ENCODE data around the gene TMEM207.
"Not testable (repeated sequence)": the region's sequence is repeated elsewhere in the genome, so short reads cannot be mapped to it uniquely, and the experiment has no call there.

The TMEM207 gene

GRCh38 chr3:190449801-190450200 is at the start of gene TMEM207:
TSS of gene TMEM207 (minus strand) at chr3:190449901. CDS start at chr3:190449809, 92 bp downstream.
- no peak for DNase-seq

- DNase-seq = no peak
Observed at GRCh38 chr3:190499122-190499521, 49.4 kb upstream of the TMEM207 start.

- no peak for DNase-seq
Observed at GRCh38 chr3:190498293-190498692, 48.6 kb upstream of the TMEM207 start.

- DNase-seq = no peak
Observed at GRCh38 chr3:190497811-190498210, 48.1 kb upstream of the TMEM207 start.

GRCh38 chr3:190496859-190497258 is 47.2 kb upstream of the TMEM207 start:
- no peak for DNase-seq

GRCh38 chr3:190495796-190496195 is 46.1 kb upstream of the TMEM207 start:
- no peak for DNase-seq

GRCh38 chr3:190495354-190495753 is 45.7 kb upstream of the TMEM207 start:
- DNase-seq = no peak

- no peak for DNase-seq
Observed at GRCh38 chr3:190494907-190495306, 45.2 kb upstream of the TMEM207 start.

- DNase-seq = no peak
Observed at GRCh38 chr3:190492966-190493365, 43.3 kb upstream of the TMEM207 start.

- DNase-seq = no peak
Observed at GRCh38 chr3:190492129-190492528, 42.4 kb upstream of the TMEM207 start.

- DNase-seq = no peak
Observed at GRCh38 chr3:190491533-190492054, 41.9 kb upstream of the TMEM207 start.

GRCh38 chr3:190486908-190487607 is 37.4 kb upstream of the TMEM207 start:
- DNase-seq = no peak

- no peak for DNase-seq
Observed at GRCh38 chr3:190486533-190486864, 36.8 kb upstream of the TMEM207 start.

- DNase-seq = no peak
Observed at GRCh38 chr3:190485830-190486532, 36.3 kb upstream of the TMEM207 start.

- no peak for DNase-seq
Observed at GRCh38 chr3:190481779-190482178, 32.1 kb upstream of the TMEM207 start.

- not testable (repeated sequence) for DNase-seq
Observed at GRCh38 chr3:190473261-190473660, 23.6 kb upstream of the TMEM207 start.

GRCh38 chr3:190467922-190468321 is 18.2 kb upstream of the TMEM207 start:
- DNase-seq = no peak

GRCh38 chr3:190458040-190458439 is 8.3 kb upstream of the TMEM207 start:
- DNase-seq = no peak

GRCh38 chr3:190456770-190457169 is 7.1 kb upstream of the TMEM207 start:
- DNase-seq = no peak

- no peak for DNase-seq
Observed at GRCh38 chr3:190455828-190456227, 6.1 kb upstream of the TMEM207 start.

GRCh38 chr3:190448256-190448655 is 1.4 kb downstream of the TMEM207 start:
- DNase-seq = no peak

GRCh38 chr3:190446573-190447279 is 3.0 kb downstream of the TMEM207 start:
- DNase-seq = no peak

- no peak for DNase-seq
Observed at GRCh38 chr3:190444576-190445145, 5.0 kb downstream of the TMEM207 start.

Measured in right forelimb (tissue), 1 donor.